ENCODE measurements around the gene PSMD14.

PSMD14 gene

GRCh38 chr2:161448431-161448830 lies 140.2 kb downstream of the PSMD14 start:
- no peak for DNase-seq (ENCODE audit: low read depth in 2 of 2)
